ENCODE measurements around the gene GRM7. TPM values are rescaled to one million over a fixed set of nuclear protein-coding genes. Genes with fewer than 3 reads are reported as not detected.
A peak's percentile ranks its signal among the peaks of the same experiment; 100 is the strongest.

The GRM7 gene
- not detected for total RNA-seq

- H3K4me3 Mint-ChIP-seq = no peak within 1 kb of the TSS
- DNase-seq (no peak), ATAC-seq (no peak)
- H3K4me1 Mint-ChIP-seq (ENCODE audit: low read depth) = no peaks in the 10 kb centered on the region
- no peaks in the 10 kb centered on the region for H3K36me3 Mint-ChIP-seq (ENCODE audit: insufficient read depth)
- peaks cover 32% of the 10 kb centered on the region for H3K27me3 Mint-ChIP-seq (ENCODE audit: low read depth)
- H3K9me3 Mint-ChIP-seq = no peaks in the 10 kb centered on the region
These were observed at the start of gene GRM7 for GRCh38 chr3:6860954-6861624. TSS of gene GRM7 (plus strand) at chr3:6861115.

GRCh38 chr3:6821411-6821810, 39.5 kb upstream of the GRM7 start:
- Mint-ChIP-seq H3K4me3 (no peak overlapping the region), H3K9me3 (peaks cover 3% of the 10 kb centered on the region), H3K4me1 (ENCODE audit: low read depth) (no peaks in the 10 kb centered on the region), H3K27me3 (ENCODE audit: low read depth) (no peaks in the 10 kb centered on the region), H3K36me3 (ENCODE audit: insufficient read depth) (no peaks in the 10 kb centered on the region)
- DNase-seq (no peak), ATAC-seq (no peak)

- Mint-ChIP-seq H3K9me3 (no peaks in the 10 kb centered on the region), H3K4me3 (no peak overlapping the region), H3K27me3 (ENCODE audit: low read depth) (no peaks in the 10 kb centered on the region), H3K36me3 (ENCODE audit: insufficient read depth) (no peaks in the 10 kb centered on the region), H3K4me1 (ENCODE audit: low read depth) (no peaks in the 10 kb centered on the region)
- no peak for DNase-seq
- ATAC-seq = no peak
These were observed 35.4 kb upstream of the GRM7 start for GRCh38 chr3:6825524-6825923.

GRCh38 chr3:6827453-6827852, 33.5 kb upstream of the GRM7 start:
- ATAC-seq = no peak
- no peak overlapping the region for H3K4me3 Mint-ChIP-seq
- no peaks in the 10 kb centered on the region for H3K9me3 Mint-ChIP-seq
- DNase-seq = no peak
- no peaks in the 10 kb centered on the region for H3K4me1 Mint-ChIP-seq (ENCODE audit: low read depth)
- no peaks in the 10 kb centered on the region for H3K36me3 Mint-ChIP-seq (ENCODE audit: insufficient read depth)
- no peaks in the 10 kb centered on the region for H3K27me3 Mint-ChIP-seq (ENCODE audit: low read depth)

GRCh38 chr3:6844723-6845122, 16.2 kb upstream of the GRM7 start:
- no peaks in the 10 kb centered on the region for H3K27me3 Mint-ChIP-seq (ENCODE audit: low read depth)
- no peak for DNase-seq
- H3K36me3 Mint-ChIP-seq (ENCODE audit: insufficient read depth) = no peaks in the 10 kb centered on the region
- H3K4me1 Mint-ChIP-seq (ENCODE audit: low read depth) = no peaks in the 10 kb centered on the region
- ATAC-seq = no peak
- peaks cover 9% of the 10 kb centered on the region for H3K9me3 Mint-ChIP-seq
- H3K4me3 Mint-ChIP-seq = no peak overlapping the region

GRCh38 chr3:6854184-6854583, 6.7 kb upstream of the GRM7 start:
- H3K4me3 Mint-ChIP-seq = no peak overlapping the region
- no peaks in the 10 kb centered on the region for H3K36me3 Mint-ChIP-seq (ENCODE audit: insufficient read depth)
- ATAC-seq (no peak), DNase-seq (no peak)
- H3K4me1 Mint-ChIP-seq (ENCODE audit: low read depth) = no peaks in the 10 kb centered on the region
- H3K27me3 Mint-ChIP-seq (ENCODE audit: low read depth) = no peaks in the 10 kb centered on the region
- H3K9me3 Mint-ChIP-seq = peaks cover 5% of the 10 kb centered on the region

- DNase-seq (no peak), ATAC-seq (no peak)
- Mint-ChIP-seq H3K36me3 (ENCODE audit: insufficient read depth) (no peaks in the 10 kb centered on the region), H3K4me1 (ENCODE audit: low read depth) (no peaks in the 10 kb centered on the region), H3K9me3 (no peaks in the 10 kb centered on the region), H3K4me3 (no peak overlapping the region), H3K27me3 (ENCODE audit: low read depth) (peaks cover 17% of the 10 kb centered on the region)
These were observed 3.4 kb upstream of the GRM7 start for GRCh38 chr3:6857510-6857909.

- no peak for ATAC-seq
- no peak overlapping the region for H3K4me3 Mint-ChIP-seq
- no peaks in the 10 kb centered on the region for H3K4me1 Mint-ChIP-seq (ENCODE audit: low read depth)
- H3K27me3 Mint-ChIP-seq (ENCODE audit: low read depth) = peaks cover 32% of the 10 kb centered on the region
- no peaks in the 10 kb centered on the region for H3K36me3 Mint-ChIP-seq (ENCODE audit: insufficient read depth)
- no peak for DNase-seq
- H3K9me3 Mint-ChIP-seq = no peaks in the 10 kb centered on the region
These were observed 564 bp upstream of the GRM7 start for GRCh38 chr3:6860149-6860953.

- DNase-seq (no peak), ATAC-seq (no peak)
- H3K4me3 Mint-ChIP-seq = no peak overlapping the region
- H3K36me3 Mint-ChIP-seq (ENCODE audit: insufficient read depth) = no peaks in the 10 kb centered on the region
- H3K27me3 Mint-ChIP-seq (ENCODE audit: low read depth) = peaks cover 32% of the 10 kb centered on the region
- H3K4me1 Mint-ChIP-seq (ENCODE audit: low read depth) = no peaks in the 10 kb centered on the region
- no peaks in the 10 kb centered on the region for H3K9me3 Mint-ChIP-seq
These were observed 698 bp downstream of the GRM7 start for GRCh38 chr3:6861625-6862000.

- Mint-ChIP-seq H3K4me1 (ENCODE audit: low read depth) (no peaks in the 10 kb centered on the region), H3K27me3 (ENCODE audit: low read depth) (peaks cover 32% of the 10 kb centered on the region), H3K9me3 (no peaks in the 10 kb centered on the region), H3K36me3 (ENCODE audit: insufficient read depth) (no peaks in the 10 kb centered on the region), H3K4me3 (no peak overlapping the region)
- DNase-seq = no peak
- ATAC-seq = peak in 1 of 2 donors; percentile 7
These were observed 1.3 kb downstream of the GRM7 start for GRCh38 chr3:6862041-6862879.

GRCh38 chr3:6862880-6863195, 1.9 kb downstream of the GRM7 start:
- Mint-ChIP-seq H3K36me3 (ENCODE audit: insufficient read depth) (no peaks in the 10 kb centered on the region), H3K4me1 (ENCODE audit: low read depth) (no peaks in the 10 kb centered on the region), H3K9me3 (no peaks in the 10 kb centered on the region), H3K4me3 (no peak overlapping the region), H3K27me3 (ENCODE audit: low read depth) (peaks cover 32% of the 10 kb centered on the region)
- DNase-seq (no peak), ATAC-seq (no peak)

GRCh38 chr3:6867269-6867668, 6.4 kb downstream of the GRM7 start:
- DNase-seq = no peak
- H3K36me3 Mint-ChIP-seq (ENCODE audit: insufficient read depth) = no peaks in the 10 kb centered on the region
- no peaks in the 10 kb centered on the region for H3K9me3 Mint-ChIP-seq
- no peak for ATAC-seq
- no peaks in the 10 kb centered on the region for H3K4me1 Mint-ChIP-seq (ENCODE audit: low read depth)
- H3K27me3 Mint-ChIP-seq (ENCODE audit: low read depth) = peaks cover 16% of the 10 kb centered on the region
- H3K4me3 Mint-ChIP-seq = no peak overlapping the region

GRCh38 chr3:6878731-6879130, 17.8 kb downstream of the GRM7 start:
- no peaks in the 10 kb centered on the region for H3K36me3 Mint-ChIP-seq (ENCODE audit: insufficient read depth)
- no peaks in the 10 kb centered on the region for H3K9me3 Mint-ChIP-seq
- ATAC-seq (no peak), DNase-seq (no peak)
- H3K4me1 Mint-ChIP-seq (ENCODE audit: low read depth) = no peaks in the 10 kb centered on the region
- H3K27me3 Mint-ChIP-seq (ENCODE audit: low read depth) = no peaks in the 10 kb centered on the region
- H3K4me3 Mint-ChIP-seq = no peak overlapping the region

GRCh38 chr3:6912240-6912639, 51.3 kb downstream of the GRM7 start:
- DNase-seq = no peak
- Mint-ChIP-seq H3K4me1 (ENCODE audit: low read depth) (no peaks in the 10 kb centered on the region), H3K9me3 (no peaks in the 10 kb centered on the region), H3K4me3 (no peak overlapping the region), H3K27me3 (ENCODE audit: low read depth) (no peaks in the 10 kb centered on the region), H3K36me3 (ENCODE audit: insufficient read depth) (no peaks in the 10 kb centered on the region)
- ATAC-seq = no peak

- no peak overlapping the region for H3K4me3 Mint-ChIP-seq
- no peaks in the 10 kb centered on the region for H3K27me3 Mint-ChIP-seq (ENCODE audit: low read depth)
- H3K4me1 Mint-ChIP-seq (ENCODE audit: low read depth) = no peaks in the 10 kb centered on the region
- ATAC-seq (no peak), DNase-seq (no peak)
- no peaks in the 10 kb centered on the region for H3K36me3 Mint-ChIP-seq (ENCODE audit: insufficient read depth)
- H3K9me3 Mint-ChIP-seq = no peaks in the 10 kb centered on the region
These were observed 55.0 kb downstream of the GRM7 start for GRCh38 chr3:6915898-6916297.

All from activated T-cell treated with anti-CD3 and anti-CD28 coated beads, Interleukin-2, amount 50 U/mL, for 4 hours (primary cell).